HL-60 (cell line): ENCODE data around the gene TPO.
"Not testable (repeated sequence)": the region's sequence is repeated elsewhere in the genome, so short reads cannot be mapped to it uniquely, and the experiment has no call there.

ENCODE experiments used
- DNase-seq, 2 experiments: peaks; one replicate each; pipeline ENCODE4 v3.0.0-alpha.2; 2010 to 2020; ENCODE audit warnings: low read depth in 1 of 2, low spot score in 1 of 2
- H3K27ac ChIP-seq: fragments of 250-450 bp; sonication (Bioruptor Pico); replicated peaks from 2 replicates; pipeline ENCODE4 v1.5.1; 2020; ENCODE audit warnings: mild to moderate bottlenecking, moderate library complexity
- H3K27me3 ChIP-seq: fragments of 250-450 bp; sonication (Bioruptor Pico); 2 replicates; pipeline ENCODE4 v1.5.1; 2021; ENCODE audit warnings: mild to moderate bottlenecking, moderate library complexity; ENCODE audit not compliant: insufficient read depth, poor library complexity, severe bottlenecking
- H3K4me3 ChIP-seq: replicated peaks from 2 replicates; pipeline ENCODE4 v1.5.1; 2011; ENCODE audit warnings: mild to moderate bottlenecking, control low read depth, low read length; ENCODE audit not compliant: insufficient read depth
- CTCF ChIP-seq: IDR thresholded peaks from one replicate; pipeline ENCODE4 v1.5.1; 2011; ENCODE audit warnings: low read length, control low read depth, inconsistent platforms; ENCODE audit not compliant: insufficient read depth
- GABPA ChIP-seq: IDR thresholded peaks from 2 replicates; pipeline ENCODE4 v1.6.1; 2012; ENCODE audit warnings: low read depth
- POLR2AphosphoS5 ChIP-seq: IDR thresholded peaks from 2 replicates; pipeline ENCODE4 v1.6.1; 2012; ENCODE audit warnings: low read depth
- REST ChIP-seq: IDR thresholded peaks from 2 replicates; pipeline ENCODE4 v1.6.1; 2012; ENCODE audit warnings: low read depth; ENCODE audit not compliant: insufficient replicate concordance
- SPI1 ChIP-seq: IDR thresholded peaks from 2 replicates; pipeline ENCODE4 v1.6.1; 2012; ENCODE audit warnings: low read depth, mild to moderate bottlenecking, borderline replicate concordance

TPO gene

GRCh38 chr2:1563084-1563857 lies 150.0 kb downstream of the TPO start:
- H3K4me3 ChIP-seq, result no peak overlapping the region
- TF ChIP-seq CTCF (no peak), POLR2AphosphoS5 (no peak), SPI1 (no peak), GABPA (no peak), REST (no peak)
- no peak overlapping the region for H3K27ac ChIP-seq
- DNase-seq, result no peak
- no peaks in the 10 kb centered on the region for H3K27me3 ChIP-seq

GRCh38 chr2:1563943-1564891 lies 151.0 kb downstream of the TPO start:
- H3K4me3 ChIP-seq, result no peak overlapping the region
- no peak for DNase-seq
- H3K27me3 ChIP-seq, result no peaks in the 10 kb centered on the region
- H3K27ac ChIP-seq, result no peak overlapping the region
- TF ChIP-seq POLR2AphosphoS5, result no peak
- no peak for TF ChIP-seq CTCF
- no peak for TF ChIP-seq SPI1
- no peak for TF ChIP-seq GABPA
- TF ChIP-seq REST, result no peak

- no peak for DNase-seq
- Histone ChIP-seq H3K27me3 (no peaks in the 10 kb centered on the region), H3K4me3 (no peak overlapping the region), H3K27ac (no peak overlapping the region)
- TF ChIP-seq CTCF, result no peak
- no peak for TF ChIP-seq REST
- no peak for TF ChIP-seq GABPA
Measured at GRCh38 chr2:1567556-1568344, 154.5 kb downstream of the TPO start.

- not testable (repeated sequence) for H3K27ac ChIP-seq, H3K4me3 ChIP-seq, DNase-seq, H3K27me3 ChIP-seq
Measured at GRCh38 chr2:1568345-1568668, 155.0 kb downstream of the TPO start.
